IMR-90 (cell line): ENCODE measurements around the gene ZYX.

Experiments
- CEBPB ChIP-seq: IDR thresholded peaks from 2 replicates; pipeline ENCODE4 v1.6.1; 2012; ENCODE audit warnings: low read depth, low read length, improper control_type of control experiment
- CTCF ChIP-seq: conservative IDR thresholded peaks from 2 replicates; pipeline ENCODE4 v1.5.1; 2012; ENCODE audit warnings: mild to moderate bottlenecking, low read depth, low read length, improper control_type of control experiment
- MAFK ChIP-seq: IDR thresholded peaks from 2 replicates; pipeline ENCODE4 v1.6.1; 2012; ENCODE audit warnings: low read depth, low read length, improper control_type of control experiment

- TF ChIP-seq CTCF (no peak), CEBPB (peak; percentile 33; the same call in 1 of the 2 replicates), MAFK (no peak)
These were observed 48.9 kb downstream of the ZYX start for GRCh38 chr7:143429770-143430698.
